ENCODE data around the gene DOK6.
"Not testable (repeated sequence)": the region's sequence is repeated elsewhere in the genome, so short reads cannot be mapped to it uniquely, and the experiment has no call there.

The DOK6 gene

GRCh38 chr18:69400253-69400975, at the start of gene DOK6:
Gene DOK6, plus strand, starts transcription at chr18:69400888.
- TF ChIP-seq POLR2AphosphoS5 (IDR thresholded peaks at IDR 0.05; ENCODE audit: borderline replicate concordance, low read depth, low read length) (peak; percentile 63; the same call in 1 of the 2 replicates), EZH2 (IDR thresholded peaks at IDR 0.05) (no peak), FOXP2 (optimal IDR thresholded peaks at IDR 0.05; ENCODE audit: control extremely low read depth, extremely low read length, insufficient read depth) (no peak)
- Histone ChIP-seq H3K36me3 (ENCODE audit: insufficient read depth, low read length) (no peaks in the 10 kb centered on the region), H3K9ac (ENCODE audit: insufficient read length) (peak within 1 kb of the TSS; percentile 73), H3K27ac (no peak within 1 kb of the TSS), H3K9me3 (ENCODE audit: low read depth, low read length) (no peaks in the 10 kb centered on the region), H3K4me3 (peak within 1 kb of the TSS; percentile 78)
- peak; percentile 35 for DNase-seq (ENCODE audit: low read depth, low spot score)

GRCh38 chr18:69353023-69353422, 47.7 kb upstream of the DOK6 start:
- no peak for DNase-seq (ENCODE audit: low read depth, low spot score)
- H3K36me3 ChIP-seq (ENCODE audit: insufficient read depth, low read length): no peaks in the 10 kb centered on the region
- TF ChIP-seq FOXP2 (optimal IDR thresholded peaks at IDR 0.05; ENCODE audit: control extremely low read depth, extremely low read length, insufficient read depth) (no peak), POLR2AphosphoS5 (IDR thresholded peaks at IDR 0.05; ENCODE audit: borderline replicate concordance, low read depth, low read length) (no peak), EZH2 (IDR thresholded peaks at IDR 0.05) (no peak)
- no peak overlapping the region for H3K27ac ChIP-seq
- H3K9ac ChIP-seq (ENCODE audit: insufficient read length): no peak overlapping the region
- no peak overlapping the region for H3K4me3 ChIP-seq
- H3K9me3 ChIP-seq (ENCODE audit: low read depth, low read length): no peaks in the 10 kb centered on the region

- no peak overlapping the region for H3K27ac ChIP-seq
- no peaks in the 10 kb centered on the region for H3K9me3 ChIP-seq (ENCODE audit: low read depth, low read length)
- no peak for DNase-seq (ENCODE audit: low read depth, low spot score)
- no peak overlapping the region for H3K4me3 ChIP-seq
- no peak for TF ChIP-seq EZH2 (IDR thresholded peaks at IDR 0.05)
- no peak for TF ChIP-seq FOXP2 (optimal IDR thresholded peaks at IDR 0.05; ENCODE audit: control extremely low read depth, extremely low read length, insufficient read depth)
- TF ChIP-seq POLR2AphosphoS5 (IDR thresholded peaks at IDR 0.05; ENCODE audit: borderline replicate concordance, low read depth, low read length): no peak
- no peak overlapping the region for H3K9ac ChIP-seq (ENCODE audit: insufficient read length)
- no peaks in the 10 kb centered on the region for H3K36me3 ChIP-seq (ENCODE audit: insufficient read depth, low read length)
These were observed 43.1 kb upstream of the DOK6 start for GRCh38 chr18:69357590-69357989.

GRCh38 chr18:69358212-69358895, 42.3 kb upstream of the DOK6 start:
- Histone ChIP-seq H3K36me3 (ENCODE audit: insufficient read depth, low read length) (no peaks in the 10 kb centered on the region), H3K9me3 (ENCODE audit: low read depth, low read length) (no peaks in the 10 kb centered on the region), H3K9ac (ENCODE audit: insufficient read length) (no peak overlapping the region), H3K27ac (no peak overlapping the region), H3K4me3 (no peak overlapping the region)
- TF ChIP-seq FOXP2 (optimal IDR thresholded peaks at IDR 0.05; ENCODE audit: control extremely low read depth, extremely low read length, insufficient read depth): no peak
- TF ChIP-seq POLR2AphosphoS5 (IDR thresholded peaks at IDR 0.05; ENCODE audit: borderline replicate concordance, low read depth, low read length): no peak
- TF ChIP-seq EZH2 (IDR thresholded peaks at IDR 0.05): no peak
- no peak for DNase-seq (ENCODE audit: low read depth, low spot score)

GRCh38 chr18:69359768-69360167, 40.9 kb upstream of the DOK6 start:
- not testable (repeated sequence) for H3K9me3 ChIP-seq (ENCODE audit: low read depth, low read length); H3K36me3 ChIP-seq (ENCODE audit: insufficient read depth, low read length); DNase-seq (ENCODE audit: low read depth, low spot score); H3K9ac ChIP-seq (ENCODE audit: insufficient read length); H3K27ac ChIP-seq; H3K4me3 ChIP-seq

- Histone ChIP-seq H3K4me3 (no peak overlapping the region), H3K27ac (no peak overlapping the region)
- no peak for TF ChIP-seq EZH2 (IDR thresholded peaks at IDR 0.05)
- TF ChIP-seq POLR2AphosphoS5 (IDR thresholded peaks at IDR 0.05; ENCODE audit: borderline replicate concordance, low read depth, low read length): no peak
- no peak for TF ChIP-seq FOXP2 (optimal IDR thresholded peaks at IDR 0.05; ENCODE audit: control extremely low read depth, extremely low read length, insufficient read depth)
These were observed 35.8 kb upstream of the DOK6 start for GRCh38 chr18:69364930-69365329.

GRCh38 chr18:69365658-69366057, 35.0 kb upstream of the DOK6 start:
- Histone ChIP-seq H3K9me3 (ENCODE audit: low read depth, low read length) (no peaks in the 10 kb centered on the region), H3K36me3 (ENCODE audit: insufficient read depth, low read length) (no peaks in the 10 kb centered on the region), H3K9ac (ENCODE audit: insufficient read length) (no peak overlapping the region), H3K27ac (no peak overlapping the region), H3K4me3 (no peak overlapping the region)
- no peak for TF ChIP-seq POLR2AphosphoS5 (IDR thresholded peaks at IDR 0.05; ENCODE audit: borderline replicate concordance, low read depth, low read length)
- TF ChIP-seq EZH2 (IDR thresholded peaks at IDR 0.05): no peak
- no peak for TF ChIP-seq FOXP2 (optimal IDR thresholded peaks at IDR 0.05; ENCODE audit: control extremely low read depth, extremely low read length, insufficient read depth)
- DNase-seq (ENCODE audit: low read depth, low spot score): no peak

More at GRCh38 chr18:69364930-69365329, 35.8 kb upstream of the DOK6 start:
- H3K36me3 ChIP-seq (ENCODE audit: insufficient read depth, low read length): no peaks in the 10 kb centered on the region
- no peak for DNase-seq (ENCODE audit: low read depth, low spot score)
- H3K9ac ChIP-seq (ENCODE audit: insufficient read length): no peak overlapping the region
- H3K9me3 ChIP-seq (ENCODE audit: low read depth, low read length): no peaks in the 10 kb centered on the region

GRCh38 chr18:69367104-69367503, 33.6 kb upstream of the DOK6 start:
- DNase-seq (ENCODE audit: low read depth, low spot score): no peak
- TF ChIP-seq POLR2AphosphoS5 (IDR thresholded peaks at IDR 0.05; ENCODE audit: borderline replicate concordance, low read depth, low read length) (no peak), EZH2 (IDR thresholded peaks at IDR 0.05) (no peak), FOXP2 (optimal IDR thresholded peaks at IDR 0.05; ENCODE audit: control extremely low read depth, extremely low read length, insufficient read depth) (no peak)
- no peak overlapping the region for H3K27ac ChIP-seq
- H3K9ac ChIP-seq (ENCODE audit: insufficient read length): no peak overlapping the region
- no peaks in the 10 kb centered on the region for H3K36me3 ChIP-seq (ENCODE audit: insufficient read depth, low read length)
- H3K9me3 ChIP-seq (ENCODE audit: low read depth, low read length): no peaks in the 10 kb centered on the region
- no peak overlapping the region for H3K4me3 ChIP-seq
